Measurements from ENCODE around the gene ACO2. TPM values are rescaled to one million over a fixed set of nuclear protein-coding genes. Genes with fewer than 3 reads are reported as not detected.

Gene ACO2
- total RNA-seq, 1 experiment from 2014 or later, result 71.5 TPM

DNA sequence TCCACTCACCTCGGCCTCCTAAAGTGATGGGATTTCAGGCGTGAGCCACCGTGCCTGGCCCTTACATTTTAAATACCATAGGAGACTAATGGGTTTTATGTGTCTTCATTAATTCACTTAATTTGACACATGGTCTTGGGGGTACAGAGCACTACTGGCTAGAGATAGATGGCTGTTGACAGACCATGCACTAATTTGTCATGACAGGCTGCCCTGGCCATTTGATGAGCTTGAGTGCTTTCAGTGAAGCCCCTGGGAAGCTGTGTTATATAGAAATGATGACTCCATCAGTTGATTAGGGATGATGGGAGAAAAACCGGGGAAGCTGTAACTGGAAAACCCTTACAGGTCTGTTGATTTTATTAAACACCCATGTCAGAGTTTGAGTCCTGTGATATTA is 7.0 kb upstream of the ACO2 start:
- intact Hi-C loops (cut with micrococcal nuclease; ENCODE audit: unreplicated experiment), result no loop called here
- CTCF ChIA-PET, result interaction anchor here (0.7 kb wide), 1 partner anchor 59 kb away, joined by 4 read pairs; no protein-coding TSS in a partner anchor
- Histone ChIP-seq H3K4me1 (ENCODE audit: control insufficient read depth, insufficient read depth, low read length) (no peaks in the 10 kb centered on the region), H3K27ac (ENCODE audit: low read length) (no peak overlapping the region), H3K4me3 (ENCODE audit: low read depth in 2 of 2, low read length in 2 of 2) (no peak overlapping the region), H3K27me3 (ENCODE audit: control insufficient read depth, insufficient read depth, low read length) (no peaks in the 10 kb centered on the region), H3K9me3 (ENCODE audit: control insufficient read depth, insufficient read depth, low read depth, low read length) (no peaks in the 10 kb centered on the region), H3K36me3 (ENCODE audit: control insufficient read depth, insufficient read depth, low read length) (peaks cover 10% of the 10 kb centered on the region)
- POLR2A ChIA-PET, result no interaction called here
- ATAC-seq (no peak), DNase-seq (ENCODE audit: low read depth, low spot score) (no peak)
- in situ Hi-C loops (cut with HindIII; ENCODE audit: low pct_unique_long_range_greater_than_20kb, low sequenced_read_pairs), result no loop called here
- no TSS peak for BruUV-seq (replicated peaks)
- TF ChIP-seq TCF7L2 (IDR thresholded peaks at IDR 0.05; ENCODE audit: low read depth, low read length), result no peak
- no peak for TF ChIP-seq POLR2AphosphoS5 (IDR thresholded peaks at IDR 0.05; ENCODE audit: low read depth, low read length)
- no peak for TF ChIP-seq CTCF (IDR thresholded peaks at IDR 0.05)
- TF ChIP-seq, protein P1, sequence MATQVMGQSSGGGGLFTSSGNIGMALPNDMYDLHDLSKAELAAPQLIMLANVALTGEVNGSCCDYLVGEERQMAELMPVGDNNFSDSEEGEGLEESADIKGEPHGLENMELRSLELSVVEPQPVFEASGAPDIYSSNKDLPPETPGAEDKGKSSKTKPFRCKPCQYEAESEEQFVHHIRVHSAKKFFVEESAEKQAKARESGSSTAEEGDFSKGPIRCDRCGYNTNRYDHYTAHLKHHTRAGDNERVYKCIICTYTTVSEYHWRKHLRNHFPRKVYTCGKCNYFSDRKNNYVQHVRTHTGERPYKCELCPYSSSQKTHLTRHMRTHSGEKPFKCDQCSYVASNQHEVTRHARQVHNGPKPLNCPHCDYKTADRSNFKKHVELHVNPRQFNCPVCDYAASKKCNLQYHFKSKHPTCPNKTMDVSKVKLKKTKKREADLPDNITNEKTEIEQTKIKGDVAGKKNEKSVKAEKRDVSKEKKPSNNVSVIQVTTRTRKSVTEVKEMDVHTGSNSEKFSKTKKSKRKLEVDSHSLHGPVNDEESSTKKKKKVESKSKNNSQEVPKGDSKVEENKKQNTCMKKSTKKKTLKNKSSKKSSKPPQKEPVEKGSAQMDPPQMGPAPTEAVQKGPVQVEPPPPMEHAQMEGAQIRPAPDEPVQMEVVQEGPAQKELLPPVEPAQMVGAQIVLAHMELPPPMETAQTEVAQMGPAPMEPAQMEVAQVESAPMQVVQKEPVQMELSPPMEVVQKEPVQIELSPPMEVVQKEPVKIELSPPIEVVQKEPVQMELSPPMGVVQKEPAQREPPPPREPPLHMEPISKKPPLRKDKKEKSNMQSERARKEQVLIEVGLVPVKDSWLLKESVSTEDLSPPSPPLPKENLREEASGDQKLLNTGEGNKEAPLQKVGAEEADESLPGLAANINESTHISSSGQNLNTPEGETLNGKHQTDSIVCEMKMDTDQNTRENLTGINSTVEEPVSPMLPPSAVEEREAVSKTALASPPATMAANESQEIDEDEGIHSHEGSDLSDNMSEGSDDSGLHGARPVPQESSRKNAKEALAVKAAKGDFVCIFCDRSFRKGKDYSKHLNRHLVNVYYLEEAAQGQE (IDR thresholded peaks at IDR 0.05; ENCODE audit: insufficient read depth in 1 of 2, low read depth in 2 of 2, low read length in 1 of 2), result no peak
- no peak for TF ChIP-seq SIN3A (IDR thresholded peaks at IDR 0.05; ENCODE audit: borderline replicate concordance, insufficient read depth, low read depth, low read length)

- H3K36me3 ChIP-seq (ENCODE audit: control insufficient read depth, insufficient read depth, low read length), result peaks cover 18% of the 10 kb centered on the region
- in situ Hi-C loops (cut with HindIII; ENCODE audit: low pct_unique_long_range_greater_than_20kb, low sequenced_read_pairs), result no loop called here
- CTCF ChIA-PET, result no interaction called here
Measured at GRCh38 chr22:41469218-41469851, 418 bp downstream of the ACO2 start.

GRCh38 chr22:41470886-41471285 is 2.0 kb downstream of the ACO2 start:
- in situ Hi-C loops (cut with HindIII; ENCODE audit: low pct_unique_long_range_greater_than_20kb, low sequenced_read_pairs), result no loop called here
- ATAC-seq, result no peak
- no peak overlapping the region for H3K27ac ChIP-seq (ENCODE audit: low read length)
- no peak for DNase-seq (ENCODE audit: low read depth, low spot score)
- no peaks in the 10 kb centered on the region for H3K27me3 ChIP-seq (ENCODE audit: control insufficient read depth, insufficient read depth, low read length)
- POLR2A ChIA-PET, result no interaction called here
- BruUV-seq (replicated peaks), result no TSS peak
- no peak overlapping the region for H3K4me3 ChIP-seq (ENCODE audit: low read depth in 2 of 2, low read length in 2 of 2)
- no peaks in the 10 kb centered on the region for H3K9me3 ChIP-seq (ENCODE audit: control insufficient read depth, insufficient read depth, low read depth, low read length)
- TF ChIP-seq POLR2AphosphoS5 (IDR thresholded peaks at IDR 0.05; ENCODE audit: low read depth, low read length), result no peak
- CTCF ChIA-PET, result no interaction called here
- H3K36me3 ChIP-seq (ENCODE audit: control insufficient read depth, insufficient read depth, low read length), result peaks cover 10% of the 10 kb centered on the region
- intact Hi-C loops (cut with micrococcal nuclease; ENCODE audit: unreplicated experiment), result no loop called here
- peaks cover 11% of the 10 kb centered on the region for H3K4me1 ChIP-seq (ENCODE audit: control insufficient read depth, insufficient read depth, low read length)

More at GRCh38 chr22:41469218-41469851, 418 bp downstream of the ACO2 start:
- intact Hi-C loops (cut with micrococcal nuclease; ENCODE audit: unreplicated experiment), result no loop called here
- peaks cover 11% of the 10 kb centered on the region for H3K4me1 ChIP-seq (ENCODE audit: control insufficient read depth, insufficient read depth, low read length)
- H3K9me3 ChIP-seq (ENCODE audit: control insufficient read depth, insufficient read depth, low read depth, low read length), result no peaks in the 10 kb centered on the region
- ATAC-seq (peak; percentile 58), DNase-seq (ENCODE audit: low read depth, low spot score) (no peak)
- H3K27ac ChIP-seq (ENCODE audit: low read length), result peak overlapping the region; percentile 95
- no peaks in the 10 kb centered on the region for H3K27me3 ChIP-seq (ENCODE audit: control insufficient read depth, insufficient read depth, low read length)
- POLR2A ChIA-PET, result interaction anchor here (1.2 kb wide), 1 partner anchor 23 kb away, joined by 14 read pairs; the partner anchor contains the start of gene TOB2
- no TSS peak for BruUV-seq (replicated peaks)
- H3K4me3 ChIP-seq (ENCODE audit: low read depth in 2 of 2, low read length in 2 of 2), result peak overlapping the region; percentile 73 to 92
- no peak for TF ChIP-seq TCF7L2 (IDR thresholded peaks at IDR 0.05; ENCODE audit: low read depth, low read length)
- TF ChIP-seq SIN3A (IDR thresholded peaks at IDR 0.05; ENCODE audit: borderline replicate concordance, insufficient read depth, low read depth, low read length), result 0 out of 2 replicates have a peak, but pooled peaks have one; percentile 32
